Cardiac muscle cell (in vitro differentiated cells and primary cell): ENCODE data around the gene PEMT. TPM values are rescaled to one million over a fixed set of nuclear protein-coding genes. Genes with fewer than 3 reads are reported as not detected.
A peak's percentile ranks its signal among the peaks of the same experiment; 100 is the strongest.

Experiments used
- DNase-seq, 2 donors: peaks; one replicate each; pipeline versions ENCODE4 v3.0.0 to v3.0.0-alpha.2; 2010 to 2017; ENCODE audit warnings: low read depth in 1 of 2, low spot score in 1 of 2
- H3K27ac ChIP-seq: fragments of 200-600 bp; sonication (generic); 2 replicates; pipeline ENCODE4 v1.5.1; 2016
- H3K27me3 ChIP-seq: fragments of 200-600 bp; sonication (generic); 2 replicates; pipeline ENCODE4 v1.6.0; 2016; ENCODE audit warnings: control low read depth
- H3K36me3 ChIP-seq: fragments of 200-600 bp; sonication (generic); 2 replicates; pipeline ENCODE4 v1.5.1; 2016; ENCODE audit warnings: control low read depth
- H3K4me1 ChIP-seq: fragments of 200-600 bp; sonication (generic); 2 replicates; pipeline ENCODE4 v1.8.1; 2017; ENCODE audit warnings: low read depth, mild to moderate bottlenecking, mixed run types
- H3K4me3 ChIP-seq: fragments of 200-600 bp; sonication (generic); 2 replicates; pipeline ENCODE4 v1.5.1; 2016; ENCODE audit warnings: mild to moderate bottlenecking
- H3K9me3 ChIP-seq: fragments of 200-600 bp; sonication (generic); 2 replicates; pipeline ENCODE4 v1.5.1; 2017; ENCODE audit warnings: low read depth, mild to moderate bottlenecking, control low read depth
- polyA plus RNA-seq: library from polyadenylated mRNA; unstranded; fragments of >200 nt; fragmentation: Nextera tagmentation; extraction: Ambion mirVana; gene quantifications from 2 replicates; pipeline ENCODE4 v1.2.1, GENCODE V29; 2016
- total RNA-seq: library from RNA; depleted of rRNA; stranded (reverse); fragments of >200 nt; gene quantifications from 2 replicates; pipeline ENCODE4 v1.2.3, GENCODE V29; 2016
- TF ChIP-seq, protein P1 (sequence below): IDR thresholded peaks from 2 replicates; pipeline ENCODE4 v1.5.1; 2012; ENCODE audit warnings: low read depth, mild to moderate bottlenecking, low read length

Gene PEMT
- total and polyA plus RNA-seq, 2 experiments from 2014 or later, result 126 to 135 TPM

- no peaks in the 10 kb centered on the region for H3K27me3 ChIP-seq
- H3K4me1 ChIP-seq, result peaks cover 29% of the 10 kb centered on the region
- no peaks in the 10 kb centered on the region for H3K9me3 ChIP-seq
- TF ChIP-seq, protein P1, sequence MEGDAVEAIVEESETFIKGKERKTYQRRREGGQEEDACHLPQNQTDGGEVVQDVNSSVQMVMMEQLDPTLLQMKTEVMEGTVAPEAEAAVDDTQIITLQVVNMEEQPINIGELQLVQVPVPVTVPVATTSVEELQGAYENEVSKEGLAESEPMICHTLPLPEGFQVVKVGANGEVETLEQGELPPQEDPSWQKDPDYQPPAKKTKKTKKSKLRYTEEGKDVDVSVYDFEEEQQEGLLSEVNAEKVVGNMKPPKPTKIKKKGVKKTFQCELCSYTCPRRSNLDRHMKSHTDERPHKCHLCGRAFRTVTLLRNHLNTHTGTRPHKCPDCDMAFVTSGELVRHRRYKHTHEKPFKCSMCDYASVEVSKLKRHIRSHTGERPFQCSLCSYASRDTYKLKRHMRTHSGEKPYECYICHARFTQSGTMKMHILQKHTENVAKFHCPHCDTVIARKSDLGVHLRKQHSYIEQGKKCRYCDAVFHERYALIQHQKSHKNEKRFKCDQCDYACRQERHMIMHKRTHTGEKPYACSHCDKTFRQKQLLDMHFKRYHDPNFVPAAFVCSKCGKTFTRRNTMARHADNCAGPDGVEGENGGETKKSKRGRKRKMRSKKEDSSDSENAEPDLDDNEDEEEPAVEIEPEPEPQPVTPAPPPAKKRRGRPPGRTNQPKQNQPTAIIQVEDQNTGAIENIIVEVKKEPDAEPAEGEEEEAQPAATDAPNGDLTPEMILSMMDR, result no peak
- H3K36me3 ChIP-seq, result no peaks in the 10 kb centered on the region
- no peak overlapping the region for H3K4me3 ChIP-seq
- DNase-seq, result peak in 1 of 2 donors; percentile 88
- H3K27ac ChIP-seq, result no peak overlapping the region
Measured at GRCh38 chr17:17511881-17512858, 79.3 kb downstream of the PEMT start.

GRCh38 chr17:17511293-17511741 lies 80.2 kb downstream of the PEMT start:
- TF ChIP-seq, protein P1, result no peak
- Histone ChIP-seq H3K9me3 (no peaks in the 10 kb centered on the region), H3K36me3 (no peaks in the 10 kb centered on the region), H3K27ac (no peak overlapping the region), H3K4me3 (no peak overlapping the region), H3K27me3 (no peaks in the 10 kb centered on the region), H3K4me1 (peaks cover 34% of the 10 kb centered on the region)
- DNase-seq, result no peak

DNA sequence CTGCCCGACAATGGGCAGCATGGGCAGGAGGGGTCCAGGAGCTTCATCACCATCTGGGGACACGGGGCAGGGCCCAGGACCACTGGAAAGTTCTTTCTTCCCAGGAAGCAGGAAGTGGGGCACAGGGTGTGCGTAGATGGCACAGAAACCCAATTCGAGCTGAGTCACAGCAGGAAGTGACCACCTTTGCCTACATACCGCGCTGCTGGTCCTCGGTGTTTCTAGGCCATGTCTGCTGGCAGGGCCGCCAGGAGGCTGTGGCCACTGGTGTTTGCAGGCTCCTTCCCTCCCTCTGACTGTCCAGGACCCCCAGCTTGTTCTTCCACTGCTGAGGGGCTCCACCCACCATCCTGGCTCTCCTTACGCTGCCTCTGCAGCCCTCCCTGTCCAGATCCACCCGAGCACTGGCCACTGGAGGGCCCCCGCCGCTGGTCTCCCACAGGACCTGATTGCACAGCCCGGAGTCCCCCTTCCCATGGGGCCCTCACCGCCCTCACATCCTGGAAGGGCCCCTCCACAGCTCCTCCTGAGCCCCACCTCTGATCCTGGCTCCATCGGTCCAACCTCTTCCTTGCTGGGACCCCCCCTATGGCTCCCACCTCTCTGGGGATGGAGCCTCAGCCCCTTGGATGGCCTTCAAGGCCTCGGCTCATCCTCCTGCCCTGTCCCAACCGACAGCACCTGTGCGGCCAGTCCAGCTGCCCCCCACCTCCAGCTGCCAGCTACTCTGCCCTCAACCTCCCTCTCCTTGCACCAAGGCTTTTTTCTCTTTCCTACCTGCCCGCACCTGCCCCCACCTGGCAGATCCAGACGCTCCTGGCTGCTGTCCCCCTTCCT lies 80.8 kb downstream of the PEMT start:
- Histone ChIP-seq H3K27ac (no peak overlapping the region), H3K27me3 (no peaks in the 10 kb centered on the region)
- DNase-seq, result no peak

GRCh38 chr17:17509601-17510425 lies 81.7 kb downstream of the PEMT start:
- peaks cover 27% of the 10 kb centered on the region for H3K4me1 ChIP-seq
- no peaks in the 10 kb centered on the region for H3K9me3 ChIP-seq
- H3K27ac ChIP-seq, result no peak overlapping the region
- H3K36me3 ChIP-seq, result no peaks in the 10 kb centered on the region
- TF ChIP-seq, protein P1, result no peak
- no peak overlapping the region for H3K4me3 ChIP-seq
- no peaks in the 10 kb centered on the region for H3K27me3 ChIP-seq
- DNase-seq, result no peak

More for the DNA sequence above, 80.8 kb downstream of the PEMT start:
- H3K36me3 ChIP-seq, result no peaks in the 10 kb centered on the region
- no peaks in the 10 kb centered on the region for H3K9me3 ChIP-seq
- H3K4me3 ChIP-seq, result no peak overlapping the region
- H3K4me1 ChIP-seq, result peaks cover 34% of the 10 kb centered on the region
- TF ChIP-seq, protein P1, result no peak
